ENCODE measurements around the gene ATP5F1E.
"Not testable (repeated sequence)": the region's sequence is repeated elsewhere in the genome, so short reads cannot be mapped to it uniquely, and the experiment has no call there.

The ATP5F1E gene

DNA sequence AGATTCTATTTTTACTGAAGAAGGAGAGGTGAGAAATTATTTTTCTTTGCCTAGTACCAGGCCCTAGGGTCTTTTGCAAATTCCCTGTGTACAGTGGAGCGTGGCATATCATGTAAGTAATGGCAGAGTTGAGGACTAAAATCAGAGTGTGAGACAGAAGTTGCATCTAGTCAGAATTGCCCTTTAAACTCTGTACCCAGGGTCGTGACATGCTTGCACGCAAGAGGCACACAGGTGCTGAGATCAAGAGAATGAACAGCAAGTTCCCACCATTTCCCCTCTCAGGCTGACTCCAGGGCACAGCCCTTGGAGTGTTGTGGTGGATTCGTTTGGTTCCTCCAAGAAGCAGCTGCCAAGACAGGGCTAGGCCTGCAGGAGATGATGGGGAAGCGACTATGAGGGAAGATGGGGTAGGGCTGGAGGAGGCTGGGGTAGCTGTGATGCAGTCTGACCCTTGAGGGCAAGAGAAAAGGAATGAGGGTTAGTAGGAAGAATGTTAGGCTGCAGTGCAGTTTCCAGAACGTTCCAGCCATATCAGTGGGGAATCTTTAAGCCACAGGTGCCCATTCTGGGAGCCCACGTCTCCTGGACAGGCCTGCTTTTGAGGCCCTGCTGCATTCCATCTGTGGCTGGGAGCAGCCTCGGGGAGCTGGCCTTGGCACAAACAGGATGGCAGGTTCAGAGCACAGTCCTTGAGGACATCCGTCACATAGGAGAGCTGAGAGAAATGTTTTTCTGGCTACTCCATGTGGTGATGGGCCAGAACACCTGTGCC, 44.2 kb downstream of the ATP5F1E start:
- no peak for DNase-seq

DNA sequence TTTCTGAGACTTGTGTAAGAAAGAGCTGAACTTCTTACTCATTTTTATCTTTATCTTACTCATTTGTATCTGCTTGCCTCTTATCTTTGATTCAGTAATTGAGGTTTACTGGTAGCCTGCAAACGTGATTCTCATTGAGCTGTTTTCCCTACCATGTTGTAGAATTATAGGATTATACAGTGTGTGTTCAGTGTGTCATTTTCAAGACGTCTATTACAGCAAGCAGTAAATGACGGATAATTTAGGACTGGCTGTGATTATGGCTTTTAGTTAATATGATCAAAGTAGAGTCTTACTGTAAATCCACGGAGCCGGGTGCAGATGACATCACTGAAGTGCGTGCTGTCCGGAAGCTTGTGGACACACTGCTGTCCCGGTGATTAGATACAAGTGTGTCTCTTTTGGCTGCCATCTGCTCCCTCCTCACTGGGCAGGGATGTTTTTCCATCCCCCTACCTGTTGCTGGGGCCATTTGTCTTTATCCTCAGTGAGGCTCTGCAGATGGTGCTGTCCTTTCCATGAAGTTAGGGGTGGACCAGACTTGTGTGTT, 45.1 kb downstream of the ATP5F1E start:
- DNase-seq: no peak

DNA sequence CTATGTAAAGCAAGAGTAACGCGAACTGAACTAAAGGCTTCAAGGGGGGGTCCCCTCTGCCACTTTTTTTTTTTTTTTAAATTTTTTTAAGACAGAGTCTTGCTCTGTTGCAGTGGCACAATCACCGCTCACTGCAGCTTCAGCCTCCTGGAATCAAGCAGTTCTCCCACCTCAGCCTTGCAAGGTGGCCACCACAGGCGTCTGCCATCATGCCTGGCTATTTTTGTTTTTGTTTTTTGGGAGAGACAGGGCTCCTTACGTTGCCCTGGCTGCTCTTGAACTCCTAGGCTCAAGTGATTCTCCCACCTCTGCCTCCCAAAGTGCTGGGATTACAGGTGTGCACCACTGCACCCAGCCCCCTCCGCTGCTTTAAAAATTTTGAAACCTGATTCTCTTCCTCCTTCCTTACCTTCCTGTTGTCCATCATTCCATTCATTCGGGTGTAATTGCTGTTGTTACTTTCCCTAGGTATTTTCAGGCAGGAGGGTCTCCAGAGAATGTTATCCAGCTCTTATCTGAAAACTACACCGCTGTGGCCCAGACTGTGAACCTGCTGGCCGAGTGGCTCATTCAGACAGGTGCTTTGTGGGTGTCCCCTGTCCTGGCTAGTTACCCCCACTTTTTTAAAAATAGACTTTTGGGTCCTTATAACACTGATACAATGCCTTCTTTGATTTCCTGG, 45.7 kb downstream of the ATP5F1E start:
- DNase-seq: no peak

DNA sequence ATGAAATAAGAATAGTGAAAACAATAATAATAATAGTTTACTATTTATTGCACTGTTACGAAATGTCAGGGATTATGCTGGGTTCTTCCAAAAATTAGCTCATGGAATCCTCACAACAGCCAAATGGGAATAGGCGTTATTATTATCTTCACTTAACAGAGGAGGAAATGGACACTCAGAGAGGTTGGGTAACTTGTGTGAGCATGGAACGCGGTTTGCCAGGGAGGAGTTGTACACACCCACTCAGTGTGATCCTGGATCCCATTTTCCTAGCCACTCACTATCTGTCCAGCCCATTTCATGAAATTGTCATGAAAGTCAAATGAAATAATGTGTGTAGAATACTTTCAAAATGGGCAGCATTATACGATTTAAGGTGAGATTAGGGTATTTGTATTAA, 46.5 kb downstream of the ATP5F1E start:
- no peak for DNase-seq

DNA sequence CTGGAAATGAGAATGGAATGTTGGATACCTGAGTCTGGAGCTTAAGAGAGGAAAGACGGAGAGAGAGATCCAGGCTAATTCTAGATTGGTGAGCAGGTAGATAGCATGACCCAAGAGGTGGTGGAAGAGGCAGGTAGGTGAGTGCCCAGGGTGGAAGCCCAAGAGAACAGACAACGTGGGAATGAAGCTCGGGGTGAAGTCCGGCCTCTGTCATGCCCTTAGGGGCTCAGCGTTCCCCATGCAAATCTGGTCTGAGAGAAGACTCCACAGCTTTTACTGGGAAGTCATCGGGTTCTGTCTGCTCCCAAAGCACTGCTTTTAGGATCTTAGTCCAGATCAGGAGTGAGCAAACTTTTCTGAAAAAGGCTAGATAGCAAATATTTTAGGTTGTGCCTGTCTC, 47.4 kb downstream of the ATP5F1E start:
- no peak for DNase-seq

DNA sequence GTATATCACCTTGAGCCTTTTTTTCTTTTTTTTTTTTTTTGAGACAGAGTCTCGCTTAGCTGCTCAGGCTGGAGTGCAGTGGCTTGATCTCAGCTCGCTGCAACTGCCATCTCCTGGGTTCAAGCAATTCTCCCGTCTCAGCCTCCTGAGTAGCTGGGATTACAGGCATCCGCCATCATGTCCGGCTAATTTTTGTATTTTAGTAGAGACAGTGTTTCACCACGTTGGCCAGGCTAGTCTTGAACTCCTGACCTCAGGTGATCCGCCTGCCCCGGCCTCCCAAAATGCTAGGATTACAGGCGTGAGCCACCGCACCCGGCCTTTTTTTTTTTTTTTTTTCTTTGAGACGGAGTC, 49.0 kb downstream of the ATP5F1E start:
- not testable (repeated sequence) for DNase-seq

DNA sequence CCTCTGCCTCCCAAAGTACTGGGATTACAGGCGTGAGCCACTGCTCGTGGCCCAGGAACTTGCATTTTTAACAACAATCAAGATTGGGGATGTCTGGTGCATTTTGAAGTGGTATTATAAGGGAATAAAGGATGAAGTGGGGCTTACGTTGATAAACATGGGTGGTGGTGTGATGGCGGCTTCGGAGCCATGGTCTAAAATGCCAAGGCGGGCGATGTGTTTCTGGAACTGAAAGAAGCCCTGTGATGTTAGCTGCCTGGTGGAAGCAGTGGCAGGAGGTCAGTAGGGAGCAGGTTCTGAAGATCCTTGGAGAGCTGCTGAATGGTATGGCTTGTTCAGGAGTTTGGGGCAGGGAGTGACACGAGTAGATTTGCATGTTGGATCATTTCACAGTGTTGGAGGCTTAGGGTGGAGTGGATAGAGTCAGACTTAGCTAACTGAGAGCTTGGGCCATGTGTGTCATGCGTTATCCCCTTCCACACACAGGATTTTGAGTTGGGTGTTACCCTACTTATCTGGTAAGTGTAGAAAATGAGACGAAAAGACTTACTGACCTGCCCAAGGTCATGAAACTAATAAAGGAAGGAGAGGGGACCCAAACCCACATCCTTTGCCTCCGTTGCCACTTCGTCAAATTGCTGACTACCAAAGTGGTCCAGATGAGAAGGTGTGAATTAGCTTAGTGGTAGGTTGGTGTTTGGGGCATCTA, 49.6 kb downstream of the ATP5F1E start:
- no peak for DNase-seq

DNA sequence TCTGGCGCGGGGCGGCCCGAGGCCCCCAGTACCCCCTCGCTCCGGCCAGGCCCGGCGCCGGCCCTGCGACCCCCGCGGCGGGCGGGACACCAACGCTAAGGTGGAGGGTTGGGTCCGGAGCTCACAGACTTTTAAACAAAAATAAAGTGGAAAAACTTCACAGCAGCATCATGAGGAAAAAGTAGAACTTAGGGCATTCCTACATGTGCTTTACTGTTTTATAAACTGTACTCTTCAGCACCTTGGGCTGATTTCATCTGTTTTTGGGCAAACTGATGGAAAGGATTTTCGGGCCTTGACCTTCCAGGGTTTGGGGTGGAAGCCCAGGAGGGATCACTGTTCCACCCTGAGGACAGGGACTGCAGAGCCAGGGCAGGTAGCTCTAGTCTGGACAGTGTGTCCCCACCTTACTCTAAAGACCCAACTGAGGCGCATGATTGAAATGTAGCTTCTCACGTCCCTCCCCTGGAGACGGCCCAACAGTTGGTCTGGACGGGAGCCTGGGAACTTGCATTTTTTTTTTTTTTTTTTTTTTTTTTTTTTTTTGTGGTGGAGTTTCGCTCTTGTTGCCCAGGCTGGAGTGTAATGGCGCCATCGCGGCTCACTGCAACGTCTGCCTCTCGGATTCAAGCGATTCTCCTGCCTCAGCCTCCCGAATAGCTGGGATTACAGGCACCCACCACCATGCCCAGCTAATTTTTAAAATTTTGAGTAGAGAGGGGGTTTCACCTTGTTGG, 50.3 kb downstream of the ATP5F1E start:
- no peak for DNase-seq

DNA sequence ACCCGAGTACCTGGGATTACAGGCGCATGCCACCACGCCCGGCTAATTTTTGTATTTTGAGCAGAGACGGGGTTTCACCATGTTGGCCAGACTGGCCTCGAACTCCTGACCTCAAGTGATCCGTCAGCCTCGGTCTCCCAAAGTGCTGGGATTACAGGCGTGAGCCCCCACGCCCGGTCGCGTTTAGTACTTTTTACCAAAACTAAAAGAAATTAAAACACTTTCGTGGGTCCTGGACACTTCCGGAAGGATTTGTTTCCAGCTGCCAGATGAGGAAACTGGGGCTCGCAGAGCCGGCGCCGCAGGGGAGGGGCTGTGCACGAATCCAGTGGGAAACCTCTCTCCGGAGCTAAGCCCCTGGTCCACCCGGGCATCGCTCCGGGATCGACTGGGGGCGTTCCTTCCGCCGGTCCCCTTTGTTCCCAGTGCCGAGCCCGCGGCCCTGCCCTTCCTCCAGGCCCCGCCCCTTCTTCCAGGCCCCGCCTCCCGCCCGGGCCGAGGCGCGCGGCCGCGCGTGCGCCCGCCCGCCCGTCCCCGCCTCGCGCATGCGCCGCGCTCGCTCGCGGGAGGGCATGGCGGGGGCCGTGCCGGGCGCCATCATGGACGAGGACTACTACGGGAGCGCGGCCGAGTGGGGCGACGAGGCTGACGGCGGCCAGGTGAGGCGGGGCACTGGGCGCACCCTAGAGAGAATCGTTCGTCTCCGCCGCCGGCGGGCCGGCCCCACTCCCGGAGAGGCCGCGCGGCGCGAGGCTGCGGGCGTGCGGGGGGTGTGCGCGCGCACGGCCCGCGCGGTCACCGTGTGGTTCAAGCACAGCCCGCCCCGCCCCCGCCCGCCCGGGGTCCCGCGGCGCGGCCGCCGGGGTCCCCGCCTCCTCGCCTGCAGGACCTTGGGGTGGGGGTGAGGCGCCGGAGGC, 51.2 kb downstream of the ATP5F1E start, which contains the start of gene NELFCD:
Gene NELFCD (plus strand): TSS at position 546 of the 917 bp plus-strand sequence. CDS start 54 bp downstream, at position 600.
- DNase-seq: peak; percentile 79

DNA sequence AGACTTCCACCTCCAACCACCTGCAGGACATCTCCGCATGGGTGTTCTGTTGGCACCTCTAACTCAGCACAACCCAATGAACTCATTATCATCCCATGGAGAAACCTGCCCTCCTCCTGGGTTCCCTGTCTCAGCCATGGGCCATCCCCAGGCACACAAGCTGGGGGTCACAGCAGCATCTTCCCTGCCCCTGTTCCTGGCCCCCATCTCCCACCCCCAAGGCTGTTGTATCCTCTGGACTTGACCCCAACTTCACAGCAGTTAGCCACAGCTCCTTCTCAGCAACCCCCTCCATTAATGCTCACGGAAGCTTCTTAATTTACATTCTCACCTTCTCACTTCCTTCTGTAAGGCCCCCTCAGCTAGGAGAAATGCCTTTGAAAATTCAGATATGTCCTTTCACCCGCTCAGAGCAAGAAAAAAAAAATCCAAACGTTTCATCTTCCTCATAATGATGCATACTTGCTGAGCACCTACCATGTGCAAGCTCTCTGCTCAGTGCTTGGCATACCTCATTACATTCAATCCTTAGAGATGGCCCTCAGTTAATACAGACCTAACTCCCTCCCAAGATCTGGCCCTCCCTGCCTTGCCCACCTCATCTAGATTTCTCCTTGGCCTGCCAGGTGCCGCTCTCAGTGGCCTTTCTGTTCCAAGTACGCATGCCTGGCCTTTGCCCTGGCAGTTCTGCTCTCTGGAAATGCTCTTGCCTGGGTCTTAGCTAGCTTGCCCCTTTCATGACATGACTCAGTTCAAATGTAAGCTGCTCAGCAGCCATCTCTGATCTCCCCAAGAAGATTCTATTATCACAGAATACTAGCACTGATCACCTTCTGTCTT, 53.6 kb downstream of the ATP5F1E start:
- no peak for DNase-seq

DNA sequence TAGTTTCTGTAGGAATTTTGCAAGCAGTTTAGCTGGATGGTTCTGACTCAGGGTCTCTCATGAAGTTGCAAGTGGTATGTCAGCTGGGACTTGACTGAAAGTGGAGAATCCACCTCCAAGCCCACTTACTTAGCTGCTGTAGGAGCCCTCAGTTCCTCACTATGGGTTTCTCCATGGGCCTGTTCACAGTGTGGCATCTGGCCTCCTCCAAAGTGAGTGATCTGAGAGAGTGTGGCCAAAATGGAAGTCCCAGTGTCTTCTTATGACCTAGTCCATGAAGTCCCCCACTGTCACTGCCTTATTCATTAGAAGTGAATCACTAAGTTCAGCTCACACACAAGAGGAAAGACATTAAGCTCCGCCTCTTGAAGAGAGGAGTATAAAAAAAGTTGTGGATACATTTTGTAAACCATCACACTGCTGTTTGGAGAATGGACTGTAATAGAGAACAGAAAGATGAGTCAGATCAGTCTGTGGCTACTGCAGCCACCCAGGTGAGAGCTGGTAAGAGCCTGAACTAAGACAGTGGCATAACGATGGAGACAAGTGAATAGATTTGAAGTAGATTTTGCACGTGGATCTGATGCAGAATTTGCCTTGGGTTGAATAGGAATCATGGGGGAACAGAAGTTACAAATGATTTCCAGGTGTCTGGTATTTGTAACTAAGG, 55.9 kb downstream of the ATP5F1E start:
- DNase-seq: no peak

Measured in NCI-H1092 (cell line).